SJCRH30 (cell line): ENCODE data around the gene GRIK2. TPM values are rescaled to one million over a fixed set of nuclear protein-coding genes. Genes with fewer than 3 reads are reported as not detected.

Experiments
- DNase-seq, 2 experiments: peaks; one replicate each; pipeline ENCODE4 v3.0.0-alpha.2; 2015 to 2020
- H3K27ac ChIP-seq: fragments of 250-450 bp; sonication (Bioruptor Pico); 2 replicates; pipeline ENCODE4 v1.5.1; 2020; ENCODE audit warnings: mild to moderate bottlenecking, moderate library complexity
- H3K27me3 ChIP-seq: fragments of 250-450 bp; sonication (Bioruptor Pico); 2 replicates; pipeline ENCODE4 v1.5.1; 2020; ENCODE audit warnings: mild to moderate bottlenecking, moderate library complexity
- H3K36me3 ChIP-seq: fragments of 250-450 bp; sonication (Bioruptor Pico); 2 replicates; pipeline ENCODE4 v1.5.1; 2020; ENCODE audit warnings: mild to moderate bottlenecking, moderate library complexity
- H3K4me1 ChIP-seq: fragments of 250-450 bp; sonication (Bioruptor Pico); 2 replicates; pipeline ENCODE4 v1.5.1; 2020; ENCODE audit warnings: mild to moderate bottlenecking, moderate library complexity
- H3K4me3 ChIP-seq: fragments of 250-450 bp; sonication (Bioruptor Pico); 2 replicates; pipeline ENCODE4 v1.5.1; 2020; ENCODE audit warnings: mild to moderate bottlenecking, moderate library complexity
- H3K9me3 ChIP-seq: fragments of 250-450 bp; sonication (Bioruptor Pico); replicated peaks from 2 replicates; pipeline ENCODE4 v1.5.1; 2020; ENCODE audit warnings: mild to moderate bottlenecking, moderate library complexity
- total RNA-seq: library from RNA; depleted of rRNA; stranded (reverse); fragments of >200 nt; shearing (Covaris generic); gene quantifications from 2 replicates; pipeline ENCODE4 v1.2.3, GENCODE V29; 2014

Gene GRIK2
- total RNA-seq, 1 experiment from 2014 or later: 0.22 TPM

DNA sequence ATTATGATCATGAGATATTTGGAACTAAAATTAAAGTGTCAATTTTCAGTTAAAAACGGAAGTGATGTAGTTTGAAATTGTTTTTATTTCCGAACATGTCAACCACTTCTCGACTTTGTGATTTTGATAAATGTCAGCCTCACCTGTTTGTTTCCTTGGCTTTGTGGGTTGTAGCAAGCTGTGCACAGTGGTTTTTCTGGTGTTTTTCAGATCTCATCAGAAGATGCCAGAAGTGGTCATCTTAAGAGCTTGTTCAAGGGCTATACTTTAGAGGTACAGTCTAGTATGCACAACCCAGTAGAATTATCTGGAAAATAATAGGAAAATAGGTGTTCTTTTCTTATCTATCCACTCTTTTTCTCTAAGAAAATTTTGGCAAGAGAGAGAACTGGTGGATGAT is 134.0 kb downstream of the GRIK2 start:
- DNase-seq: no peak

DNA sequence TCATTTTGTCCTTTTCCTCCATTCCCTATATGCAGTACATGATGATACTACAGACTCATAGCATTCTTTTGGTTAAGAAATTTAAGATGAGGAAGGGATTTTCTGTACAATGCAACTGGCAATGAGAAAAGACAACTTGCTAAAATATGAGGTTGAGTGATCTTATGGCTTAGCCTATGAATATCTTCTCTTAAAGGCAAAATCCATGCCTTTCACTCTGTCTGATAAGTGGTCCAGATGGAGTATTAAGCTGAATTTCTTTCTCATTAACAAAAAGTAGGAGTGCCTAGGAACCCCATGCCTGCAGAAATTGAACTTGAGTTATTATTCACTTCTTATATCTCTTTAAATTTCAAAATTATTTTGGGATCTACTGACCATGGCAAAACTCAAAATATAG is 135.3 kb downstream of the GRIK2 start:
- Histone ChIP-seq H3K36me3 (no peaks in the 10 kb centered on the region), H3K4me1 (no peaks in the 10 kb centered on the region), H3K9me3 (no peaks in the 10 kb centered on the region), H3K27ac (no peak overlapping the region), H3K27me3 (no peaks in the 10 kb centered on the region), H3K4me3 (no peak overlapping the region)
- no peak for DNase-seq

More for the DNA sequence above, 134.0 kb downstream of the GRIK2 start:
- no peak overlapping the region for H3K4me3 ChIP-seq
- H3K27me3 ChIP-seq: no peaks in the 10 kb centered on the region
- no peaks in the 10 kb centered on the region for H3K4me1 ChIP-seq
- no peak overlapping the region for H3K27ac ChIP-seq
- no peaks in the 10 kb centered on the region for H3K9me3 ChIP-seq
- no peaks in the 10 kb centered on the region for H3K36me3 ChIP-seq

DNA sequence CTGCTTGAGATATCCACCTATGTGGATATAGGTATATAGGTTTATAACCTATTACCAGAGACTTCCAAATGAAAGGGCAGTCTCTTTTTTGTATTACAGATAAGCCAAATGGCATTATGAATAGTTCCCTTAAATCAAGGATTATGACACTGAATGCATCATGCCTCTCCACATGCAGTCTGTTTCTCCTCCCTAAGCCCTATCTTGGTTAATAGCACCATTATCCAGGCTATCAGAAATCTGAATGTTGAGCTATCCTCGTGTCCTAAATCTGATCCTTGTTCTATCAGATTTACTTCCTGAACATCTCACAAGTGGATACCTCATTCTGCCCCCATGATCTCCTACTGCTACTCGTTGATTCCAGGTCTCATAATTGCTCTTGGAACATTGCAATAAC is 138.0 kb downstream of the GRIK2 start:
- Histone ChIP-seq H3K4me3 (no peak overlapping the region), H3K27ac (no peak overlapping the region), H3K9me3 (no peaks in the 10 kb centered on the region), H3K36me3 (no peaks in the 10 kb centered on the region), H3K4me1 (no peaks in the 10 kb centered on the region), H3K27me3 (no peaks in the 10 kb centered on the region)
- no peak for DNase-seq

DNA sequence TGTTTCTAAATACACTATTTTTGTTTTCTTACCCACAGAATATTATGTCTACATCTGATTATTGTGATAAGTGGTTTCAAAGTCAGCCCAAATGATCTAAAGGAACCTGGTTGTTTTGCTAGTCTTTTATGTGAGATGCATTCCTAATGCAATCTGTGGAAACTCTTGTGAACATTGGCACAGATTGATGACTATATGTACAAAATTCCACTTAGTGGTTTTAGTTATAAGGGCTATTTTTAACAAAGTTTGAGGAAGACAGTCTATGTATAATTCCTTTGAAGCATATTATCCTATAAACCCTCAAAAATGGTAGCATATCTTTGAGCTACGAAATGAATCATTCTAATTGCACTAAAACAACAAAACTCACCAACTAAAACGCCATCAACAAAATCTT is 140.9 kb downstream of the GRIK2 start:
- no peaks in the 10 kb centered on the region for H3K9me3 ChIP-seq
- H3K4me1 ChIP-seq: no peaks in the 10 kb centered on the region
- no peaks in the 10 kb centered on the region for H3K36me3 ChIP-seq
- H3K27me3 ChIP-seq: no peaks in the 10 kb centered on the region
- no peak overlapping the region for H3K27ac ChIP-seq
- H3K4me3 ChIP-seq: no peak overlapping the region
- no peak for DNase-seq

DNA sequence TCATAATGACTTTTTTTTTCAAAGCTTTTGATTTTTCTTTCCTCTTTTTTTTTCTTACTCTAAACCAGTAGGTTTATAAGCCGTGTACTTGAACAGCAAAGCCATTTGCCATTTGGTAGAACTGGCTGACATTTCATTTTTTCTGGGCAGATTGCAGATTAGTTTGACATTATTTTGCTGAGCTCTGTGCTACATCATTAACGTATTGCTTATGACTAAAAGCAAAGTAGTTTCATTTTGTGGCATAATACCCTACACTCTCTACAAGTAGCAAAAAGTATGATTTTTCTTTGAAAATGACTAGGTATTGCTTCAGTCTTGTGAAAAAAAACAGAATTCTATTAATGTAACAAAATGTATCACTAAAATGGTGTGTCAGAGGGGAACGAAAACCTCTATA is 141.3 kb downstream of the GRIK2 start:
- no peaks in the 10 kb centered on the region for H3K36me3 ChIP-seq
- H3K4me3 ChIP-seq: no peak overlapping the region
- H3K9me3 ChIP-seq: no peaks in the 10 kb centered on the region
- DNase-seq: no peak
- H3K27ac ChIP-seq: no peak overlapping the region
- H3K27me3 ChIP-seq: no peaks in the 10 kb centered on the region
- H3K4me1 ChIP-seq: no peaks in the 10 kb centered on the region

DNA sequence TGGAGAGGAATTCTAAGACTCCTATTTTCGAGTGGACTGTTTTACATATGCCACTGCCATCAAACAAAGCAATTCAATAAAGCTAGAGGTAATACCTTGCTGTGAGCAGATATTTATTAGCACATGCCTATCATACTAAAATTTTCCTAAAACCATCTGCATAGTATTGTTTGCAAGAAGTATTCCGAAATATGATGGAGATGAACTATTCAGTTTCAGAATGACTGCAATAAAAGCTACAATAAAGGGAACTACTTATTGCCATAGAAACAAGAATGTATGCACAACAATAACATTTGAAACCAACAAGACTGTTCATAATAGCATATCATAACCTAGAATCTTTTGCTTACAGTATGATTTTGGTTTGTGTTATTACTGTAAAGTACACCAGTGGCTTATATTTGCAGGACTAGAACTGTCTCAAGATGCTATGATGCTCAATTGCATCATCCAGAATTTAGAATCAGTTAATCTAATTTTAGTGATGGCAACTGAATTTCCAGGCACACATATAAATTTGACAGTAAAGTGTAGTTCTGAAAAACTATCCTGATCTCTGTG is 144.3 kb downstream of the GRIK2 start:
- Histone ChIP-seq H3K36me3 (no peaks in the 10 kb centered on the region), H3K4me1 (no peaks in the 10 kb centered on the region), H3K27ac (no peak overlapping the region), H3K4me3 (no peak overlapping the region), H3K27me3 (no peaks in the 10 kb centered on the region), H3K9me3 (no peaks in the 10 kb centered on the region)
- no peak for DNase-seq

DNA sequence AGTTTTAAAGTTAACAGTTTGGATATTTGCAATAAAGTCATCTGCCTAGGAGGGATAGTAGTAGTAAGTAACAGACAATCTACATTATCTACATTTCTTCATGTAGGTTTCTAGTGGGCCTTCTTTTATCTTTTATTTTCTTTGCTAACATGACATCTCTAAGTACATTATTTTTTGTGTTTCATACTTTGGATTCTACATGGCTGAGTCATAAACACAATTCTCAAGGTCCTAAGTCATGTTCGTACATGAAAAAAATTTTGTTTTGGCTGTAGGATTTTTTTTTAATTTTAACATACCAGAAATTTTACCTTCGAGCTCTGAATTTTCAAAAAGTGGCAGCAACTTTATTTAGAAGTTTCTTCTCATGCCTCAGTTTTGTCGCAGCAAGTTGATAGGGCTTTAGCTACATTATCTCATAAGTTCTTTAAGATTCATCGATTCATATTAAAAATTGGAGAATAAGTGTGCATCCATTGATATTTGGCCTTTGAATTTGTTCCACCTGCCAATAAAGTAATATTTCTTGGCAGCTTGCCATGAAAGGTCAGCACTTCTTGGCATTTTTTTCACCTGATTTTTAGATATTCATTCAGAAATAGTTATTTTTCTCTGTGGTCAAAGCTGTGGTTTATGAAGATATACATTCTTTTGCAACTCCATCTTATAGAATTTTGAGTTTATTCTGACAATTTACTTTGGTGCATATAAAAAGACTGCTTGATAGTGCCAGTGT is 146.2 kb downstream of the GRIK2 start:
- no peak for DNase-seq
- Histone ChIP-seq H3K4me1 (no peaks in the 10 kb centered on the region), H3K9me3 (no peaks in the 10 kb centered on the region), H3K36me3 (no peaks in the 10 kb centered on the region), H3K4me3 (no peak overlapping the region), H3K27ac (no peak overlapping the region), H3K27me3 (no peaks in the 10 kb centered on the region)

DNA sequence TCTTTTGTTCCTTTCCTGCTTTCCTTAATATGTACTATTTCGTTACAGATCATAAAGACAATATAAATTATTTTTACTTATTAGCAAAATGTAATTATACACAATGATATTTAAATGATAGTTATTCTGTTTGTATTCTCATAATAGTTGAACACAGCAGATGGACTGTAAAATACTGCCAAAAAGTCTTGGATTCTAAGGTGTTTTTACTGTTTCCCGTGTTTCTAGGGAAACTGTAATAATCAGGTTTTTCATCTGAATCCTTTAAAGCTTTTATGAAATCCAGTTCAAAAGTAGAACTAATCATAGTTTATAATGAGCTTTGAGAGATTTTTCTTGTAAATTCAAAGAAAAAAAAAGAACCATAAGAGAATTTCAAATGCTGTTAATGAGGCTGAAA is 148.4 kb downstream of the GRIK2 start:
- DNase-seq: no peak
- H3K4me3 ChIP-seq: no peak overlapping the region
- no peaks in the 10 kb centered on the region for H3K9me3 ChIP-seq
- no peaks in the 10 kb centered on the region for H3K36me3 ChIP-seq
- H3K27me3 ChIP-seq: no peaks in the 10 kb centered on the region
- no peak overlapping the region for H3K27ac ChIP-seq
- H3K4me1 ChIP-seq: no peaks in the 10 kb centered on the region

DNA sequence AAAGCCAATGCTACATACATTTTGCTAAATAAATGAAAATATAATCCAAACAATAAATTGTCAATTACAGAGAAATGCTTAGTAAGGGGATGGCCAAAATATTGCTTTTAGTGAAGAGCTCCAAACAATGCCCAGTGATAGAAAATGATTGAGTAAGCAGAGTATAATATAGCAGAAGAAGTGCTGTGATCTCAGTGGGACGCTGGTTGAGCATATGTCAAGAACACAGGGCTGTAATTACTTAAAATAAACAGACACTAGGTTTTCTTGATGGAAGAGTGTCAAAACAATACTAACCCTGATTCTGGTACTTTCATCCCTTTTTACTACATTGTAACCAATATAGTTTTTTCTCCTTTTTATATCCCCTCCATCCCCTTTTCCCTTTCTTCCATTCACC is 150.3 kb downstream of the GRIK2 start:
- no peak for DNase-seq
- H3K27ac ChIP-seq: no peak overlapping the region
- no peaks in the 10 kb centered on the region for H3K36me3 ChIP-seq
- H3K9me3 ChIP-seq: no peaks in the 10 kb centered on the region
- H3K4me3 ChIP-seq: no peak overlapping the region
- no peaks in the 10 kb centered on the region for H3K4me1 ChIP-seq
- no peaks in the 10 kb centered on the region for H3K27me3 ChIP-seq

DNA sequence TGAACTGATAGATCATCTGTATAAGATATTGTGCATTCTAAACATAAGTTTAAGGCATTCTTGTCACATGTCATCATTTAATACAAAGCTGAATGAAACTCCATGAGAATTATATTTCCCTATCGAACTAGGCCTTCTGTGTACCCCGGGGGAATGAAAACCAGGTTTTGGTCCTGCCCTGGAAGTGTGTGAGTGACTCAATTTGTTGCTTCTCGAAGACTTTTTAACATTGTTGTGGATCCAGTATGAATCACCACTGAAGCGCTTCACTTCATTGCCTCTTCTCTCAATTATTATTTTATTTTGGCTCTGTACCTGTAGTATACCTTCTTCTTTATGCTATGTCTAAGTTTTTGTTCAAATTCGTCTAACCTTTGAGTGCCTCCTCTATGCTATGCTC is 150.8 kb downstream of the GRIK2 start:
- no peak overlapping the region for H3K27ac ChIP-seq
- no peaks in the 10 kb centered on the region for H3K27me3 ChIP-seq
- no peaks in the 10 kb centered on the region for H3K9me3 ChIP-seq
- no peak overlapping the region for H3K4me3 ChIP-seq
- no peak for DNase-seq
- no peaks in the 10 kb centered on the region for H3K36me3 ChIP-seq
- H3K4me1 ChIP-seq: no peaks in the 10 kb centered on the region

DNA sequence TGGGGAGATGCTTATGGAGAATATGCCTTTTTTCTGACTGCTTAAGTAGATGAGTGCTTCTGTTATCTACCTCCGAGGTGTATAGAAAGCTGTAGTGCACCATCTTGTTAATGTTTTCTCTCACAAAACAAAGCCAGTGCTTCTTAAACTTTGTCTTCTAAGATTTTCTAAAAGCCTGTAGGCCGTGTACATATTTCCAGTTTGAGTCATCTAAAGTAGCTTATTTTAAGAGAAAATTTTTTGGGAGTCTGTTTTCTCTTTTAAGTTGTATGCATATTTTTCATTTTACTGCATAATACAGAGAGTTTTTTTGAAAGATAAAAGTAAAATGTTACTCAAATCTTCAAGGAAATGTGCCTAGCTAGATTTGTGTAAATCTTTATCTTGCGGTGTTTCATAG is 151.7 kb downstream of the GRIK2 start:
- H3K9me3 ChIP-seq: no peaks in the 10 kb centered on the region
- no peak overlapping the region for H3K4me3 ChIP-seq
- H3K36me3 ChIP-seq: no peaks in the 10 kb centered on the region
- DNase-seq: no peak
- H3K4me1 ChIP-seq: no peaks in the 10 kb centered on the region
- no peaks in the 10 kb centered on the region for H3K27me3 ChIP-seq
- no peak overlapping the region for H3K27ac ChIP-seq

DNA sequence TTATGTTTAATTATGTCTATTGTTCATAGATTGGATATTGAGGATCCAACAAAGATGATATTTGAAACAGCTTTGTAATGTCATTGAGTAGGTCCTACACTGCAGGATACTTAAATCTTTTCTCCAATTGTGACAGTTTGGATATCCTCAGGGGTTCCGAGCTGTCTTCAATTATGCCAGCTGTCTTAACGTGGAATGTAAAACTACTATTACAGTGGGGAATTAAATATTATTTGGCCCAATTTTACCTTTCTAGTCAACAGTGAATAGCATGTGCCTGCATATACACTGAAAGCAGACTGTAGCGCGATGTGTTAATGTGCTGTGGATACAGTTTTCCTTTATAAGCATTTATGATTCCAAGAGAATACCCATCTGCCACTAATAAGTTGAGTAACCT is 156.9 kb downstream of the GRIK2 start:
- no peak overlapping the region for H3K27ac ChIP-seq
- no peaks in the 10 kb centered on the region for H3K9me3 ChIP-seq
- H3K36me3 ChIP-seq: no peaks in the 10 kb centered on the region
- H3K4me1 ChIP-seq: no peaks in the 10 kb centered on the region
- DNase-seq: no peak
- no peak overlapping the region for H3K4me3 ChIP-seq
- no peaks in the 10 kb centered on the region for H3K27me3 ChIP-seq

DNA sequence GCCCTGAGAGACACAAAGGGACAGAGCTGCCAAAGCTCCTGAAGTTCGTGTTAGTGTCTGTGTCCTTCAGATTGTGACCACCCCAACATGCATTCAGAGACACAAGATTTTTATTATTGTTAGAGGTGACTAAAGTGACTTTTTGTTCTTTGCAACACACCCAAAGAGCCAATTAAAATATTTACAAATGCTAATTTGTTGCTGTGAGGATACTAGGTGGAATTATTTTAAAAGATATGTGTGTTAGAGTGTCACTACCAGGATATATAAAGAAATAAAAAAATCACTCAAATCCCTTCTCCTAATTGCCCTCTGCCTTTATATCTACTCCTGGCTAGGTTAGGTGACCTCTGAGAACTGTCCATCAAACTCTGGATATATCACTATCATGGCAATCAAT is 160.7 kb downstream of the GRIK2 start:
- H3K36me3 ChIP-seq: no peaks in the 10 kb centered on the region
- H3K27me3 ChIP-seq: no peaks in the 10 kb centered on the region; the same call in 1 of the 2 replicates
- no peaks in the 10 kb centered on the region for H3K4me1 ChIP-seq
- no peaks in the 10 kb centered on the region for H3K9me3 ChIP-seq
- no peak overlapping the region for H3K27ac ChIP-seq
- DNase-seq: no peak
- H3K4me3 ChIP-seq: no peak overlapping the region

DNA sequence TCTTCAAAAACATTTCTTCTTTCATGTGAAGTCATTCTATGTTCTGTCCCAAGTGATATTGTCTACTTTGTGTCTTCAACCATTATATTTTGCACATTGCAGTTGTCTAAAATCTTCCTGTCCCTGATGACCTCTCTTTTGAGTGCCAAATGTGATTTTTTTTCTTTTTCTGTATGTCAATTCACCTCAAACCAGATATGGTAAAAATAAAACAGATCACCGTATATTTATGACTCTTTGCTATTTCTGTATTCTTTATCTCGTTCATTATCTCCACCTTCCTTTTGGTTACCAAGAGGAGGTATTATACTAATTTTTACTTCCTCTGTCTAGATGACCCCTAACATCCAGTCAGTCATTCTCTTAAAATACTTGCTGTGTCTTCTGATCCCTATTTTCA is 165.2 kb downstream of the GRIK2 start:
- Histone ChIP-seq H3K4me3 (no peak overlapping the region), H3K36me3 (no peaks in the 10 kb centered on the region), H3K27ac (no peak overlapping the region), H3K9me3 (no peaks in the 10 kb centered on the region), H3K27me3 (no peaks in the 10 kb centered on the region; the same call in 1 of the 2 replicates), H3K4me1 (no peaks in the 10 kb centered on the region)
- no peak for DNase-seq

DNA sequence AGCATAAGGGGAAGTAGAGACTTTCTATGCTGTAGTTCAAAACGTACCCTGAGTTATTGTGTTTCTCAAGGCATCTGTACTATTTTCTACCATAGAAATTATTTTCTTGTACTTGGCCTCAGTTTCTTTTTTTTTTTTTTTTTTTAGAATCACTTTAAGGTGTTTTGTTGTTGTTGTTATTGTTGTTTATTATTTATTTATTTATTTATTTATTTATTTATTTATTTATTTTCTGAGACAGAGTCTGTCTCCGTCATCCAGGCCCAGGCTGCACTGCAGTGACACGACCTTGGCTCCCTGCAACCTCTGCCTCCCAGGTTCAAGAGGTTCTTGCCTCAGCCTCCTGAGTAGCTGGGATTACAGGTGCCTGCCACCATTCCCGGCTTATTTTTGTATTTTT is 179.1 kb downstream of the GRIK2 start:
- no peaks in the 10 kb centered on the region for H3K4me1 ChIP-seq
- H3K4me3 ChIP-seq: no peak overlapping the region
- H3K36me3 ChIP-seq: no peaks in the 10 kb centered on the region
- H3K27ac ChIP-seq: no peak overlapping the region
- H3K27me3 ChIP-seq: no peaks in the 10 kb centered on the region
- no peak for DNase-seq
- H3K9me3 ChIP-seq: no peaks in the 10 kb centered on the region

DNA sequence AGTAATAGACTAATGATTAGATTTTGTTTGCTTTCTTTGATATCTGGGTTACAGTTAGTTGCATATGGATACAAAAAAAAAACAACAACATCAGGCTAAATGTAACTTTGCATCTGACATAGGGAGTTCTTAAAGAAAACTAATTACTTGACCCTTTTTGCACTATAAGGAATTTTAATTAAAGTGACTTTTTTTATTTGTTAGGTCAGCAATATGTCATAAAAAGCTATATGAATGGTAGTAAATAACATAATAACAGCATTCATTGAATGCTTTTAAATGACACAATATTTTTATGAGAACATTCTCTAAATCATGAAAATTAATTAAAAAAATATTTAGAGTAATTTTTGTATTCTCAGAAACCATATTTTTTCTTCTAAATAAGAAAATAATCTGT is 183.6 kb downstream of the GRIK2 start:
- Histone ChIP-seq H3K36me3 (no peaks in the 10 kb centered on the region), H3K27me3 (no peaks in the 10 kb centered on the region), H3K9me3 (no peaks in the 10 kb centered on the region), H3K4me1 (no peaks in the 10 kb centered on the region), H3K27ac (no peak overlapping the region), H3K4me3 (no peak overlapping the region)
- DNase-seq: no peak
